GM18861 (cell line): ENCODE measurements around the gene CGNL1.

Experiments used
- ATAC-seq: cut with Tn5 transposase; IDR thresholded peaks from one replicate; pipeline ENCODE4 v1.9.1; 2021; ENCODE audit not compliant: unreplicated experiment

CGNL1 gene

GRCh38 chr15:57591822-57592367, 215.6 kb downstream of the CGNL1 start, which contains the start of gene MYZAP:
MYZAP (plus strand) TSS chr15:57591904; CDS start chr15:57592035, 131 bp downstream.
- ATAC-seq = no peak

GRCh38 chr15:57592426-57592825, 216.1 kb downstream of the CGNL1 start:
- no peak for ATAC-seq

- no peak for ATAC-seq
Observed at GRCh38 chr15:57592836-57593420, 216.6 kb downstream of the CGNL1 start.

GRCh38 chr15:57594479-57594878, 218.2 kb downstream of the CGNL1 start:
- no peak for ATAC-seq

GRCh38 chr15:57595011-57595866, 218.9 kb downstream of the CGNL1 start:
- no peak for ATAC-seq

GRCh38 chr15:57596301-57596855, 220.1 kb downstream of the CGNL1 start:
- ATAC-seq = no peak

- no peak for ATAC-seq
Observed at GRCh38 chr15:57596978-57597377, 220.7 kb downstream of the CGNL1 start.

- ATAC-seq = no peak
Observed at GRCh38 chr15:57597431-57597830, 221.1 kb downstream of the CGNL1 start.

- no peak for ATAC-seq
Observed at GRCh38 chr15:57598346-57598745, 222.0 kb downstream of the CGNL1 start.

- no peak for ATAC-seq
Observed at GRCh38 chr15:57599296-57599810, 223.0 kb downstream of the CGNL1 start.

GRCh38 chr15:57600197-57600596, 223.9 kb downstream of the CGNL1 start:
- no peak for ATAC-seq
